Lower lobe of right lung (tissue), 2 donors: ENCODE results near the gene PDE9A. TPM values are rescaled to one million over a fixed set of nuclear protein-coding genes. Genes with fewer than 3 reads are reported as not detected.
"Not testable (repeated sequence)": the region's sequence is repeated elsewhere in the genome, so short reads cannot be mapped to it uniquely, and the experiment has no call there.

ENCODE experiments used
- ATAC-seq, 2 donors: fragments of 200-7000 bp; cut with Tn5 transposase; one replicate each; pipeline ENCODE4 v1.9.1; 2020 to 2022; ENCODE audit warnings: mild to moderate bottlenecking in 2 of 2, moderate library complexity in 2 of 2
- DNase-seq: peaks from one replicate; pipeline ENCODE4 v3.0.0-alpha.2; 2020
- H3K27ac ChIP-seq: fragments of 200-600 bp; one replicate; pipeline ENCODE4 v1.8.0; 2022
- H3K27me3 ChIP-seq: fragments of 200-600 bp; one replicate; pipeline ENCODE4 v1.8.0; 2022; ENCODE audit warnings: low read depth
- H3K36me3 ChIP-seq: fragments of 200-600 bp; one replicate; pipeline ENCODE4 v1.8.0; 2022; ENCODE audit warnings: mild to moderate bottlenecking
- H3K4me1 ChIP-seq: fragments of 200-600 bp; one replicate; pipeline ENCODE4 v1.8.0; 2022
- H3K4me3 ChIP-seq: fragments of 200-600 bp; one replicate; pipeline ENCODE4 v1.8.0; 2022; ENCODE audit warnings: mild to moderate bottlenecking
- H3K9me3 ChIP-seq: fragments of 200-600 bp; one replicate; pipeline ENCODE4 v1.8.0; 2022
- intact Hi-C: fragments of 100-400 bp; cut with DNase I; formaldehyde crosslinking; loops from one replicate; pipeline ENCODE4 v1.11.0; 2022
- total RNA-seq: library from RNA; stranded (reverse); fragmentation: NEBNext Ultra II Directional; extraction: Animal tissue kit (Norgen Biotek cat#: 25700); gene quantifications from one replicate; pipeline ENCODE4 v1.2.1, GENCODE V29; 2021
- TF ChIP-seq, protein P1 (sequence below): fragments of 200-600 bp; IDR thresholded peaks from one replicate; pipeline ENCODE4 v1.8.0; 2022; ENCODE audit warnings: antibody characterized with exemption, mild to moderate bottlenecking
- donor health status: DM: no; HTN: yes; CAD: no; lungs with severe emphysema.

The PDE9A gene
- total RNA-seq, 1 donor from 2014 or later: 12.8 TPM

DNA sequence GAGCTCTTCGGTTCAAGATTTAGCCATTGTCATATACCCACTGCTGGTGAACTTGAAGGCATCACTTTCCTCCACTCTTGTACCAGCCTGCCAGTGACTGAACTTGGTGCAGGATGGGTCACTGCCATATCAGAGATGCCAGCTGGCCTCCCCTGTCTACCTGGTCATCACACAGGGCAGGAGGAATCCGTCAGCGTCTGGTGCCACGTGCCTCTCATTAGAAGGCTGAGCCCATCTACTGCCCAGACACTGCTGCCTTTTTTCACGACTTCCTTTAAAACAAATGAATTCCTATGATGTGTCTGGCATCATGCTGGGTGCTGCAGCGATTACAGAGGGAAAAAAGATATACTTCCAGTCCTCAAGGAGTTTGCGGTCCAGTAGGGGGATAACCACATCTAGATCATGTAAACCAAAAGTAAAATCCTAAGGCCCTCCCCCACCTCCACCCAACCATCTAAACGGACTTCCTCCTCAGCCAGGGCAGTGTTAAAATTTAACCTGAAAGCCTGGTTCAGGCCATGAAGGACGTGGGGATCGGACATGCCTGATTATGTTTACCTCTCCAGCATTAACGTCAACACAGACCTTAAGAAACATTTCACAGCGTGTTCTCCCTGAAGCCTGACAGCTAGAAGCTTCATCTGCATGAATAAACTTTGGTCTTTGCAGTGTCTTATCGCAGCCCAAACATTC lies 29.2 kb upstream of the PDE9A start:
- H3K4me1 ChIP-seq: no peaks in the 10 kb centered on the region
- ATAC-seq (peak; percentile 47 to 71), DNase-seq (no peak)
- H3K36me3 ChIP-seq: no peaks in the 10 kb centered on the region
- TF ChIP-seq, protein P1, sequence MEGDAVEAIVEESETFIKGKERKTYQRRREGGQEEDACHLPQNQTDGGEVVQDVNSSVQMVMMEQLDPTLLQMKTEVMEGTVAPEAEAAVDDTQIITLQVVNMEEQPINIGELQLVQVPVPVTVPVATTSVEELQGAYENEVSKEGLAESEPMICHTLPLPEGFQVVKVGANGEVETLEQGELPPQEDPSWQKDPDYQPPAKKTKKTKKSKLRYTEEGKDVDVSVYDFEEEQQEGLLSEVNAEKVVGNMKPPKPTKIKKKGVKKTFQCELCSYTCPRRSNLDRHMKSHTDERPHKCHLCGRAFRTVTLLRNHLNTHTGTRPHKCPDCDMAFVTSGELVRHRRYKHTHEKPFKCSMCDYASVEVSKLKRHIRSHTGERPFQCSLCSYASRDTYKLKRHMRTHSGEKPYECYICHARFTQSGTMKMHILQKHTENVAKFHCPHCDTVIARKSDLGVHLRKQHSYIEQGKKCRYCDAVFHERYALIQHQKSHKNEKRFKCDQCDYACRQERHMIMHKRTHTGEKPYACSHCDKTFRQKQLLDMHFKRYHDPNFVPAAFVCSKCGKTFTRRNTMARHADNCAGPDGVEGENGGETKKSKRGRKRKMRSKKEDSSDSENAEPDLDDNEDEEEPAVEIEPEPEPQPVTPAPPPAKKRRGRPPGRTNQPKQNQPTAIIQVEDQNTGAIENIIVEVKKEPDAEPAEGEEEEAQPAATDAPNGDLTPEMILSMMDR: no peak
- peaks cover 12% of the 10 kb centered on the region for H3K27me3 ChIP-seq
- H3K9me3 ChIP-seq: no peaks in the 10 kb centered on the region
- intact Hi-C loops: no loop called here
- no peak overlapping the region for H3K4me3 ChIP-seq
- no peak overlapping the region for H3K27ac ChIP-seq

GRCh38 chr21:42624936-42625335 lies 28.5 kb upstream of the PDE9A start:
- Histone ChIP-seq H3K4me3 (no peak overlapping the region), H3K27ac (no peak overlapping the region), H3K36me3 (no peaks in the 10 kb centered on the region), H3K4me1 (no peaks in the 10 kb centered on the region), H3K27me3 (peaks cover 10% of the 10 kb centered on the region), H3K9me3 (no peaks in the 10 kb centered on the region)
- TF ChIP-seq, protein P1: no peak
- no peak for DNase-seq
- no peak for ATAC-seq
- intact Hi-C loops: no loop called here

GRCh38 chr21:42626171-42626570 lies 27.2 kb upstream of the PDE9A start:
- no peaks in the 10 kb centered on the region for H3K4me1 ChIP-seq
- H3K9me3 ChIP-seq: no peaks in the 10 kb centered on the region
- no peaks in the 10 kb centered on the region for H3K36me3 ChIP-seq
- TF ChIP-seq, protein P1: no peak
- intact Hi-C loops: no loop called here
- H3K27me3 ChIP-seq: peaks cover 9% of the 10 kb centered on the region
- ATAC-seq (no peak), DNase-seq (no peak)
- H3K4me3 ChIP-seq: no peak overlapping the region
- H3K27ac ChIP-seq: no peak overlapping the region

GRCh38 chr21:42627527-42628289 lies 25.7 kb upstream of the PDE9A start:
- no peak overlapping the region for H3K4me3 ChIP-seq
- TF ChIP-seq, protein P1: no peak
- intact Hi-C loops: no loop called here
- peaks cover 6% of the 10 kb centered on the region for H3K27me3 ChIP-seq
- H3K27ac ChIP-seq: no peak overlapping the region
- DNase-seq (no peak), ATAC-seq (no peak)
- no peaks in the 10 kb centered on the region for H3K9me3 ChIP-seq
- no peaks in the 10 kb centered on the region for H3K36me3 ChIP-seq
- H3K4me1 ChIP-seq: no peaks in the 10 kb centered on the region

- intact Hi-C loops: not testable (repeated sequence)
Observed at GRCh38 chr21:42628466-42629061, 24.9 kb upstream of the PDE9A start.

More at GRCh38 chr21:42628466-42629061, 24.9 kb upstream of the PDE9A start:
- not testable (repeated sequence) for ATAC-seq, DNase-seq, H3K36me3 ChIP-seq, H3K27me3 ChIP-seq, H3K4me1 ChIP-seq, H3K27ac ChIP-seq, H3K9me3 ChIP-seq, H3K4me3 ChIP-seq
